Activated T-cell treated with anti-CD3 and anti-CD28 coated beads, Interleukin-2, amount 50 U/mL, for 72 hours (primary cell): Measurements from ENCODE around the gene PREB. TPM values are rescaled to one million over a fixed set of nuclear protein-coding genes. Genes with fewer than 3 reads are reported as not detected.
"Not testable (repeated sequence)": the region's sequence is repeated elsewhere in the genome, so short reads cannot be mapped to it uniquely, and the experiment has no call there.

Experiments
- ATAC-seq, 2 donors: fragments of 150-1000 bp; cut with Tn5 transposase; replicated peaks in 1 of 2; 2 replicates each; pipeline ENCODE4 v1.10.0; 2021; ENCODE audit warnings: moderate library complexity in 2 of 2, mild to moderate bottlenecking in 1 of 2
- DNase-seq, 2 donors: peaks; one replicate each; pipeline ENCODE4 v3.0.0; 2021 to 2022; ENCODE audit warnings: mixed read lengths in 1 of 2
- H3K27ac Mint-ChIP-seq: one replicate; pipeline ENCODE4 v1.8.0; 2022; ENCODE audit warnings: mild to moderate bottlenecking, moderate library complexity, mixed read lengths
- H3K27me3 Mint-ChIP-seq: one replicate; pipeline ENCODE4 v1.8.0; 2022; ENCODE audit warnings: low read depth, mixed read lengths
- H3K36me3 Mint-ChIP-seq, 2 donors: one replicate each; pipeline ENCODE4 v1.8.0; 2022; ENCODE audit warnings: mixed read lengths in 2 of 2, mild to moderate bottlenecking in 1 of 2; ENCODE audit not compliant: insufficient read depth in 2 of 2
- H3K4me1 Mint-ChIP-seq: one replicate; pipeline ENCODE4 v1.8.0; 2022; ENCODE audit warnings: low read depth, mixed read lengths
- H3K4me3 Mint-ChIP-seq, 2 donors: one replicate each; pipeline ENCODE4 v1.8.0; 2022; ENCODE audit warnings: mild to moderate bottlenecking in 2 of 2, mixed read lengths in 2 of 2, moderate library complexity in 2 of 2
- H3K9me3 Mint-ChIP-seq, 2 donors: one replicate each; pipeline ENCODE4 v1.8.0; 2022; ENCODE audit warnings: mixed read lengths in 2 of 2
- total RNA-seq, 2 donors: library from RNA; stranded (reverse); gene quantifications; one replicate each; pipeline ENCODE4 v1.2.3, GENCODE V29; 2022

PREB gene
- total RNA-seq, 2 donors from 2014 or later: 35.5 to 41.1 TPM

- Mint-ChIP-seq H3K4me3 (no peak overlapping the region), H3K27me3 (no peaks in the 10 kb centered on the region), H3K9me3 (no peaks in the 10 kb centered on the region), H3K27ac (no peak overlapping the region), H3K4me1 (peaks cover 15% of the 10 kb centered on the region), H3K36me3 (peaks cover 0 to 6% of the 10 kb centered on the region in 2 donors)
- DNase-seq (no peak), ATAC-seq (no peak)
Measured at GRCh38 chr2:27128668-27129571, 5.5 kb downstream of the PREB start.

DNA sequence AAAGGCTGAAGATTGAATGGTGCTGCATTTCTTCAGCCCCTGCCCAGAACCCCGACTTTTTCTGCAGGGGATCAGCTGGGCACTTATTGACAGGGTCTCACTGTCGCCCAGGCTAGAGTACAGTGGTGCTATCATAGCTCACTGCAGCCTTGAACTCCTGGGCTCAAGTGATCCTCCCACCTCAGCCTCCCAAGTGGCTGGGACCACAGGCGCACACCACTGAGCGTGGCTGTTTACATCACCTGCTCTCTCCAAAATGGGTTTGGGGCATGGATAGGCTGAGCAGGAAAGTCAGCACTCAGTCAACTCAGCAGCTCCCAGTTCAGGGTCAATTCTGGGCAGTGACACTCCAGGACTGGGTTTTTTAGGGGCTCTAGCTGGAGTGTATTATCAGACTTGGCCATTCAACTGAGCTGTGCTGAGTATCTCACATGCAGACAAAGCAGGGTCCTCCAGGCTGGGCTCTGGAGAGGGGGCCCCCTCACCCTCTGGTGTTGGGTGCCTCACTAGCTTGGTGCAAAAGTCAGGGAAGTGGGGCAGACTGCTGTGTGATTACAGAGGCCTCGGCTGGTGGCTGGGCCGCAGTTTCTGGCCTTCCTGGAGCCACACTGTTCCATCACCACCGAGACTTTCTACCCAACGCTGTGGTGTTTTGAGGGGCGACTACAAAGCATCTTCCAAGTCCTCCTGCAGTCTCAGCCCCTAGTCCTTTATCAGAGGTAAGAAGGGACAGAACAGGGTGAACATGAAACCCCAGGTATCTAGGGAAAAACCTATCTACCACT is 6.4 kb downstream of the PREB start:
- DNase-seq (no peak), ATAC-seq (no peak)
- no peak overlapping the region for H3K27ac Mint-ChIP-seq
- no peaks in the 10 kb centered on the region for H3K9me3 Mint-ChIP-seq
- no peaks in the 10 kb centered on the region for H3K27me3 Mint-ChIP-seq
- peaks cover 15% of the 10 kb centered on the region for H3K4me1 Mint-ChIP-seq
- H3K4me3 Mint-ChIP-seq: no peak overlapping the region
- H3K36me3 Mint-ChIP-seq: peaks cover 0 to 3% of the 10 kb centered on the region in 2 donors

DNA sequence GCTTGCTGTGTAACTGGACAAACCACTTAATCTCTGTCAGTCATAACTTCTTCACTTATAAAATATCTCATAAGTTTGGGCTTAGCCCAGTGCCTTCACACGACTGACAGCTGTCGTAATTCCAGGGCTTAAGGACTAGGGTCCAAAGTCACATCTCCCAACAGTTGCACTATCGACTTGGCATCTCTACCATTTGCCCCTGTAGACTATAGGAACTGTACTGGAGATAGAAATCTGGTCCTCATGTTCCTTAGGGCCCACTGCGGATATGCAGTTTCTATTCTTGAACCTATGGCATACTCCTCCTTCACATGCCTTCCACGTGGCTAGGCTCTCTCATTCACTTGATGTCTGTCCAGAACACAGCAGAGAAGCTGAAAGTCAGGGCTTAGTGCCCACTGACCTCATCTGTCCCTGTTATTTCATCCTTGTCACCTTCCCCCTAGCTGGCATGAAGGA is 8.2 kb downstream of the PREB start:
- ATAC-seq (no peak), DNase-seq (no peak)
- no peak overlapping the region for H3K27ac Mint-ChIP-seq
- peaks cover 16% of the 10 kb centered on the region for H3K27me3 Mint-ChIP-seq
- H3K9me3 Mint-ChIP-seq: no peaks in the 10 kb centered on the region
- no peak overlapping the region for H3K4me3 Mint-ChIP-seq
- peaks cover 14% of the 10 kb centered on the region for H3K4me1 Mint-ChIP-seq
- no peaks in the 10 kb centered on the region for H3K36me3 Mint-ChIP-seq

DNA sequence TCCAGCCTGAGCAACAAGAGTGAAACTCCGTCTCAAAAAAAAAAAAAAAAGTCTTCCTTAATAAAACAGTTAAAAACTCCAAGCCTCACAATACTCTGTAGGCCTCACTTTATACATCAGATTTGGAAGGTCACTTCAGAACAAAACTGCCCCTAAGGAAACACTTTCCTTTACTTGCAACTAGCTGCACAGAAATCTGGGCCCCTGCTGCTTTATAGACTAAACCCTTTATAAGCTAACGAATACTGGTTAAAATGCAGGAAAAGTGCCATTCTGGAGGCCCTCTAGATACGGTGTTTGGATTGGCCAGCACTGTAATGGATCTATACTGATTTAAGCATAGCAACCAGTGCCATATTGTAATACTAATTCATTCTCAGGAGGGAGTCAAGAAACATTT is 9.3 kb downstream of the PREB start:
- Mint-ChIP-seq H3K4me3 (no peak overlapping the region), H3K9me3 (no peaks in the 10 kb centered on the region), H3K27me3 (peaks cover 25% of the 10 kb centered on the region), H3K27ac (no peak overlapping the region), H3K36me3 (no peaks in the 10 kb centered on the region), H3K4me1 (peaks cover 14% of the 10 kb centered on the region)
- ATAC-seq (no peak), DNase-seq (no peak)

GRCh38 chr2:27123302-27124150 is 10.9 kb downstream of the PREB start, which contains the start of gene ABHD1:
Gene ABHD1 (plus strand): TSS chr2:27123815. CDS start chr2:27123949, 134 bp downstream.
- peaks cover 34% of the 10 kb centered on the region for H3K27me3 Mint-ChIP-seq
- DNase-seq (peak; percentile 75 to 78), ATAC-seq (peak; percentile 88 to 90)
- peak within 1 kb of the TSS; percentile 9 for H3K27ac Mint-ChIP-seq
- peaks cover 21% of the 10 kb centered on the region for H3K4me1 Mint-ChIP-seq
- no peaks in the 10 kb centered on the region for H3K36me3 Mint-ChIP-seq
- H3K4me3 Mint-ChIP-seq: peak within 1 kb of the TSS; percentile 91
- no peaks in the 10 kb centered on the region for H3K9me3 Mint-ChIP-seq

DNA sequence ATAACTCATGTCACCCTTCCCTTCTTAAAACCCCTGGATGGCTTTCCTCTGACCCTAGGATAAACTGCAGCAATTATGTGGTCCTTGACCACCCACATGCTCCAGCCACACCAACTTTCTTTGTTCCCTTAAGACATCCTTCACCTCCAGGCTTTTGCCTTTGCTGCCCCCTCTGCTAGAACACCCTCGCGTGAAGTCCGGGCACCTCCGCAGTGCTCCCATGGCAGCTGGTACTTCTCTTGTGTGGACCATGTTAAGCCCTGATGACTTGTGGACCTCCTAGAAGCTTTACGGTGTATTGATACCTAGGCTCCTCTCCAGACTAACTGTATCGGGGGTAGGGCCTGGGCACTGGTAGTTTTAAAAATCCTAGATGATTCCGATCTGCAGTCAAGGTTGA is 11.6 kb downstream of the PREB start:
- no peaks in the 10 kb centered on the region for H3K9me3 Mint-ChIP-seq
- ATAC-seq (no peak), DNase-seq (no peak)
- peak overlapping the region; percentile 9 for H3K27ac Mint-ChIP-seq
- H3K4me3 Mint-ChIP-seq: peak overlapping the region; percentile 91
- H3K27me3 Mint-ChIP-seq: peaks cover 39% of the 10 kb centered on the region
- peaks cover 21% of the 10 kb centered on the region for H3K4me1 Mint-ChIP-seq
- H3K36me3 Mint-ChIP-seq: no peaks in the 10 kb centered on the region

GRCh38 chr2:27121906-27122305 is 12.5 kb downstream of the PREB start:
- H3K27me3 Mint-ChIP-seq: peaks cover 41% of the 10 kb centered on the region
- H3K36me3 Mint-ChIP-seq: no peaks in the 10 kb centered on the region
- H3K9me3 Mint-ChIP-seq: no peaks in the 10 kb centered on the region
- H3K4me1 Mint-ChIP-seq: peaks cover 21% of the 10 kb centered on the region
- no peak overlapping the region for H3K4me3 Mint-ChIP-seq
- no peak overlapping the region for H3K27ac Mint-ChIP-seq
- DNase-seq (no peak), ATAC-seq (no peak)

- H3K27ac Mint-ChIP-seq, DNase-seq, ATAC-seq, H3K36me3 Mint-ChIP-seq, H3K9me3 Mint-ChIP-seq: not testable (repeated sequence)
- Mint-ChIP-seq H3K4me3 (peak overlapping the region; percentile 77 to 82), H3K27me3 (peaks cover 41% of the 10 kb centered on the region), H3K4me1 (peaks cover 21% of the 10 kb centered on the region)
Measured at GRCh38 chr2:27119330-27119670, 15.1 kb downstream of the PREB start.

GRCh38 chr2:27118525-27119329 is 15.7 kb downstream of the PREB start, which contains the start of gene CGREF1:
Gene CGREF1 (minus strand): TSS chr2:27119128. CDS start chr2:27104366, 14,762 bp downstream.
- Mint-ChIP-seq H3K36me3 (no peaks in the 10 kb centered on the region), H3K27me3 (peaks cover 41% of the 10 kb centered on the region), H3K4me1 (peaks cover 17% of the 10 kb centered on the region), H3K27ac (no peak within 1 kb of the TSS), H3K4me3 (peak within 1 kb of the TSS; percentile 77 to 82), H3K9me3 (no peaks in the 10 kb centered on the region)
- ATAC-seq: peak; percentile 21 to 26
- DNase-seq: no peak

GRCh38 chr2:27117995-27118524 is 16.4 kb downstream of the PREB start:
- H3K27ac Mint-ChIP-seq: no peak overlapping the region
- H3K36me3 Mint-ChIP-seq: no peaks in the 10 kb centered on the region
- ATAC-seq: no peak

DNA sequence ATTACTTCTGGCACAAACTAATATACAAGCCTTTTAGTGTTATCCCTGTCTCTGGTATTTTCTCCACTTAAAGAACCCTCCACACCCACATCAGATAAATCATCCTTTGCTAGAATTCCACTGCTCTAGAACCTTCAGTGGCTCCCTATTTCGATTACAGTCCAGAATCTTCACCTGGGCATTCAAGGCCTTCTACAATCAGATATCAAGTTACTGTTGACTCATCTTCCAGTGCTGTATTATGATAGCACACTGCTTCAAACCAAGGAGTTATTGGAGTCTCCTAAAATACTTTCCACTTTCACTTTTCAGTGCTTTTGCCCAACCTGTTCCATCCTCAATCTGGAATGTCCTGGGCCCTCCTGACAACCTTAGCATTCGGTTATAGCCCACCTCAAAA is 18.9 kb downstream of the PREB start:
- H3K4me3 Mint-ChIP-seq: no peak overlapping the region

More at GRCh38 chr2:27117995-27118524, 16.4 kb downstream of the PREB start:
- peaks cover 13% of the 10 kb centered on the region for H3K4me1 Mint-ChIP-seq
- peak overlapping the region in 1 of 2 donors; percentile 68 for H3K4me3 Mint-ChIP-seq
- DNase-seq: no peak
- peaks cover 41% of the 10 kb centered on the region for H3K27me3 Mint-ChIP-seq
- H3K9me3 Mint-ChIP-seq: no peaks in the 10 kb centered on the region

More for the DNA sequence above, 18.9 kb downstream of the PREB start:
- Mint-ChIP-seq H3K9me3 (no peaks in the 10 kb centered on the region), H3K27me3 (peaks cover 19% of the 10 kb centered on the region), H3K4me1 (peaks cover 7% of the 10 kb centered on the region), H3K27ac (peak overlapping the region; percentile 4), H3K36me3 (no peaks in the 10 kb centered on the region)
- ATAC-seq (no peak), DNase-seq (no peak)
